K562 (cell line): ENCODE measurements around the gene LMOD1. TPM values are rescaled to one million over a fixed set of nuclear protein-coding genes. Genes with fewer than 3 reads are reported as not detected.

Experiments
- ATAC-seq: fragments of 200-7000 bp; cut with Tn5 transposase; 3 replicates; pipeline ENCODE4 v1.9.1; 2020; ENCODE audit warnings: moderate library complexity
- BruUV-seq: library from RNA; stranded (reverse); fragments of 400-500 nt; replicated peaks from 2 replicates; lab custom pipeline; 2021; lab: Mats Ljungman, UMichigan
- CTCF ChIA-PET: fragments of 300-600 bp; formaldehyde crosslinking; extraction: SDS; loops from one replicate; lab custom pipeline; 2021; ENCODE audit warnings: low intra/inter-chr PET ratio; lab: Yijun Ruan, JAX
- POLR2A ChIA-PET: fragments of 300-600, 350-650 bp; sonication (Branson Sonifier 250); formaldehyde crosslinking; extraction: SDS; loops from one replicate; lab custom pipeline; 2021; ENCODE audit warnings: antibody characterized with exemption, inconsistent platforms; lab: Yijun Ruan, JAX
- DNase-seq, 4 experiments: peaks; one replicate each; pipeline versions ENCODE4 v3.0.0 to v3.0.0-alpha.2; 2011 to 2018; ENCODE audit warnings: low spot score in 3 of 4, mixed read lengths in 3 of 4; ENCODE audit errors: extremely low read depth in 1 of 4
- FAIRE-seq: peaks from 2 replicates; lab custom pipeline; 2011; peaks lifted over from hg19 to GRCh38; lab: Jason Lieb, UNC
- H2AFZ ChIP-seq: 2 replicates; pipeline ENCODE4 v1.6.0; 2011; ENCODE audit warnings: low read depth, low read length, control low read depth, inconsistent platforms
- H3K27ac ChIP-seq: fragments of 200-600 bp; 3 replicates; pipeline ENCODE4 v1.8.0; 2011; ENCODE audit warnings: low read depth, mild to moderate bottlenecking, control low read depth, inconsistent platforms, low read length, moderate library complexity, mixed read lengths; ENCODE audit errors: extremely low read depth
- H3K27me3 ChIP-seq, 2 experiments: fragments of 300-600 bp in 1 of 2; 2 replicates in 1 of 2; 3 replicates in 1 of 2; pipeline versions ENCODE4 v1.6.0 to v1.8.0; 2011; ENCODE audit warnings: inconsistent platforms in 2 of 2, low read length in 2 of 2, mild to moderate bottlenecking in 1 of 2, mixed read lengths in 1 of 2, moderate library complexity in 1 of 2; ENCODE audit not compliant: control insufficient read depth in 2 of 2, insufficient read depth in 2 of 2
- H3K36me3 ChIP-seq: fragments of 300-600 bp; 3 replicates; pipeline ENCODE4 v1.8.0; 2011; ENCODE audit warnings: mild to moderate bottlenecking, low read length, inconsistent platforms; ENCODE audit not compliant: control insufficient read depth, insufficient read depth
- H3K4me1 ChIP-seq, 2 experiments: fragments of 200-600 bp in 1 of 2; replicated peaks in 1 of 2; 2 replicates in 1 of 2; 3 replicates in 1 of 2; pipeline versions ENCODE4 v1.5.1 to v1.8.0; 2011; ENCODE audit warnings: inconsistent platforms in 2 of 2, low read length in 2 of 2, mild to moderate bottlenecking in 1 of 2, mixed read lengths in 1 of 2, moderate library complexity in 1 of 2; ENCODE audit not compliant: control insufficient read depth in 2 of 2, insufficient read depth in 2 of 2
- H3K4me2 ChIP-seq: 2 replicates; pipeline ENCODE4 v1.6.1; 2011; ENCODE audit warnings: low read length, control low read depth, inconsistent platforms, mixed read lengths; ENCODE audit not compliant: insufficient read depth
- H3K4me3 ChIP-seq: fragments of 200-600 bp; sonication (generic), shearing (Covaris generic); 2 replicates; pipeline ENCODE4 v1.5.1; 2016; ENCODE audit warnings: control low read depth, inconsistent platforms
- H3K79me2 ChIP-seq: fragments of 200-600 bp; 3 replicates; pipeline ENCODE4 v1.8.0; 2011; ENCODE audit warnings: low read length, inconsistent platforms; ENCODE audit not compliant: control insufficient read depth, insufficient read depth
- H3K9ac ChIP-seq, 2 experiments: 2 replicates each; pipeline versions ENCODE4 v1.6.0 to v1.6.1; 2011; ENCODE audit warnings: low read depth in 2 of 2, low read length in 2 of 2, control low read depth in 1 of 2, inconsistent platforms in 1 of 2, mild to moderate bottlenecking in 1 of 2, mixed read lengths in 1 of 2; ENCODE audit not compliant: insufficient read depth in 1 of 2
- H3K9me1 ChIP-seq: one replicate; pipeline ENCODE4 v1.6.0; 2011; ENCODE audit warnings: inconsistent platforms, mild to moderate bottlenecking, low read length, moderate library complexity; ENCODE audit not compliant: control insufficient read depth, insufficient read depth
- H3K9me3 ChIP-seq: replicated peaks from 2 replicates; pipeline ENCODE4 v1.5.1; 2011; ENCODE audit warnings: low read depth, low read length, inconsistent platforms; ENCODE audit not compliant: control insufficient read depth, insufficient read depth
- H4K20me1 ChIP-seq: replicated peaks from 2 replicates; pipeline ENCODE4 v1.6.1; 2011; ENCODE audit warnings: low read length, inconsistent platforms, mixed read lengths; ENCODE audit not compliant: control insufficient read depth, insufficient read depth
- BACH1 ChIP-seq: fragments of 200-800 bp; sonication (Bioruptor generic); IDR thresholded peaks from 2 replicates; pipeline ENCODE4 v1.6.1; 2016; ENCODE audit warnings: missing genetic modification characterization, missing compliant biosample characterization
- DNMT1 ChIP-seq: fragments of 450-650 bp; IDR thresholded peaks from 2 replicates; pipeline ENCODE4 v1.6.1; 2016; ENCODE audit warnings: antibody characterized with exemption, mild to moderate bottlenecking
- HDAC8 ChIP-seq: fragments of 450-650 bp; IDR thresholded peaks from 2 replicates; pipeline ENCODE4 v1.6.1; 2016; ENCODE audit warnings: mild to moderate bottlenecking, missing genetic modification characterization, moderate library complexity, missing compliant biosample characterization
- HINFP ChIP-seq: fragments of 450-650 bp; conservative IDR thresholded peaks from 2 replicates; pipeline ENCODE4 v1.6.1; 2016; ENCODE audit warnings: missing genetic modification characterization, low read depth, mild to moderate bottlenecking, control low read depth, missing compliant biosample characterization
- HIVEP1 ChIP-seq: fragments of 250-450 bp; sonication (Bioruptor Pico); IDR thresholded peaks from 2 replicates; pipeline ENCODE4 v1.4.0; 2020; ENCODE audit warnings: mild to moderate bottlenecking
- HNRNPUL1 ChIP-seq: fragments of 200-400 bp; formaldehyde crosslinking; IDR thresholded peaks from 2 replicates; pipeline ENCODE4 v1.6.1; 2017; ENCODE audit warnings: low read length
- JUNB ChIP-seq: fragments of 450-650 bp; formaldehyde crosslinking; conservative IDR thresholded peaks from 2 replicates; pipeline ENCODE4 v1.4.0; 2020; ENCODE audit warnings: mild to moderate bottlenecking
- MXI1 ChIP-seq: IDR thresholded peaks from 2 replicates; pipeline ENCODE4 v1.6.1; 2011; ENCODE audit warnings: low read depth, mild to moderate bottlenecking, improper control_type of control experiment, low read length
- RB1 ChIP-seq: fragments of 450-650 bp; IDR thresholded peaks from 2 replicates; pipeline ENCODE4 v1.6.1; 2017; ENCODE audit warnings: low read depth, mild to moderate bottlenecking
- RBM22 ChIP-seq: fragments of 200-400 bp; formaldehyde crosslinking; IDR thresholded peaks from 2 replicates; pipeline ENCODE4 v1.6.1; 2018; ENCODE audit warnings: low read length, low read depth; ENCODE audit not compliant: poor library complexity, severe bottlenecking
- SFPQ ChIP-seq: fragments of 200-400 bp; formaldehyde crosslinking; IDR thresholded peaks from 2 replicates; pipeline ENCODE4 v1.6.1; 2017; ENCODE audit warnings: mild to moderate bottlenecking, low read depth, low read length, moderate library complexity
- SNRNP70 ChIP-seq: fragments of 200-400 bp; formaldehyde crosslinking; optimal IDR thresholded peaks from 2 replicates; pipeline ENCODE3; 2017; ENCODE audit warnings: low read depth, low read length
- TEAD1 ChIP-seq, 2 experiments: fragments of 450-650 bp in 1 of 2; sonication (generic) in 1 of 2; formaldehyde crosslinking; IDR thresholded peaks; 2 replicates each; pipeline versions ENCODE4 v1.4.0 to v1.8.0; 2020 to 2022; ENCODE audit warnings: mild to moderate bottlenecking in 2 of 2, missing genetic modification reagents in 1 of 2
- YY1 ChIP-seq, 3 experiments: IDR thresholded peaks; 2 replicates each; pipeline ENCODE4 v1.6.1; 2011; ENCODE audit warnings: low read length in 2 of 3, mild to moderate bottlenecking in 2 of 3, moderate library complexity in 2 of 3, borderline replicate concordance in 1 of 3, control low read depth in 1 of 3, low read depth in 1 of 3; ENCODE audit not compliant: insufficient read depth in 3 of 3, insufficient replicate concordance in 2 of 3, control insufficient read depth in 1 of 3, insufficient read length in 1 of 3; ENCODE audit errors: extremely low read depth in 1 of 3
- ZFX ChIP-seq: sonication (generic); formaldehyde crosslinking; IDR thresholded peaks from 2 replicates; pipeline ENCODE4 v1.8.0; 2022; ENCODE audit warnings: mild to moderate bottlenecking, missing genetic modification reagents, moderate library complexity
- ZNF740 ChIP-seq, 3 experiments: fragments of 200-800 bp in 1 of 3; sonication (Bioruptor generic) in 1 of 3; sonication (generic) in 1 of 3; formaldehyde crosslinking in 1 of 3; IDR thresholded peaks; 2 replicates each; pipeline versions ENCODE4 v1.6.1 to v1.8.0; 2016 to 2022; ENCODE audit warnings: mild to moderate bottlenecking in 2 of 3, missing compliant biosample characterization in 2 of 3, missing genetic modification characterization in 2 of 3, missing genetic modification reagents in 1 of 3
- ZNF766 ChIP-seq: fragments of 200-800 bp; sonication (Bioruptor generic); conservative IDR thresholded peaks from 2 replicates; pipeline ENCODE4 v1.6.1; 2016; ENCODE audit warnings: missing genetic modification characterization, missing compliant biosample characterization
- ZNF780A ChIP-seq: fragments of 250-450 bp; sonication (Bioruptor Pico); IDR thresholded peaks from 2 replicates; pipeline ENCODE4 v1.5.0; 2021; ENCODE audit warnings: mild to moderate bottlenecking
- WGBS: fragments of 100-300 bp; shearing (Covaris generic); methylation state at CpG from one replicate; pipeline ENCODE4 v1.1.6; 2016; ENCODE audit warnings: low coverage, mixed read lengths; ENCODE audit not compliant: insufficient coverage; ENCODE audit errors: missing lambda C conversion rate; 5-methylcytosine and 5-hydroxymethylcytosine counted together
- in situ Hi-C: fragments of 300-500 bp; cut with MboI; formaldehyde crosslinking; loops from 4 replicates; pipeline ENCODE4 v1.15.0; 2018; ENCODE audit warnings: inconsistent platforms, mixed read lengths
- intact Hi-C: fragments of 100-400 bp; cut with micrococcal nuclease; formaldehyde crosslinking; loops from 2 replicates; pipeline ENCODE4 v1.14.2; 2022
- polyA plus RNA-seq, 8 experiments: library from polyadenylated mRNA; depleted of rRNA in 4 of 8; stranded (reverse) in 5 of 8; unstranded in 3 of 8; fragments of >200 nt; fragmentation: Nextera tagmentation in 2 of 8; fragmentation: Illumina TruSeq in 1 of 8; extraction: Ambion mirVana in 2 of 8; extraction: Trizol in 1 of 8; gene quantifications; 2 replicates each; pipeline versions ENCODE4 v1.2.1 to v1.2.3, GENCODE V29; 2011 to 2014; ENCODE audit warnings: inconsistent platforms in 1 of 8, missing spikeins in 1 of 8
- total RNA-seq, 7 experiments: library from RNA; depleted of rRNA in 6 of 7; stranded (reverse); fragments of >200 nt in 6 of 7; fragmentation: Illumina TruSeq in 2 of 7; extraction: Trizol in 2 of 7; gene quantifications; 2 replicates each; pipeline versions ENCODE4 v1.2.1 to v1.2.3, GENCODE V29; 2011 to 2021; ENCODE audit warnings: low replicate concordance in 1 of 7

LMOD1 gene
- total and polyA plus RNA-seq, 9 of the 15 experiments (the other 6 are each of a cell fraction or from before 2014, with no cell fraction given) = 0.03 to 0.54 (median 0.38) TPM; not detected in 1

GRCh38 chr1:201892211-201892610, 54.1 kb downstream of the LMOD1 start:
- BruUV-seq = no TSS peak
- in situ Hi-C loops (loop anchor here (5.0 kb wide), 2 partner anchors 80 to 230 kb away; partner anchors contain the start of gene GPR37L1), intact Hi-C loops (no loop called here)
- DNase-seq (no peak), ATAC-seq (no peak), FAIRE-seq (no peak)
- Histone ChIP-seq H3K4me2 (no peak overlapping the region), H3K4me3 (no peak overlapping the region), H3K9me1 (no peaks in the 10 kb centered on the region), H4K20me1 (no peaks in the 10 kb centered on the region), H2AFZ (no peak overlapping the region), H3K9ac (no peak overlapping the region), H3K9me3 (no peaks in the 10 kb centered on the region), H3K27ac (no peak overlapping the region), H3K27me3 (0 out of 5 replicates have a peak, but pooled peaks cover 0 to 4% of the 10 kb centered on the region in 2 experiments), H3K79me2 (no peaks in the 10 kb centered on the region), H3K36me3 (no peaks in the 10 kb centered on the region), H3K4me1 (peaks cover 6 to 23% of the 10 kb centered on the region in 2 experiments; a peak in 4 of 5 replicates)
- ChIA-PET CTCF (interaction anchor here (1.0 kb wide), 1 partner anchor 72 kb away, joined by 4 read pairs; no protein-coding TSS in a partner anchor), POLR2A (interaction anchor here (1.0 to 2.7 kb wide), 6 partner anchors 9 to 115 kb away, joined by 3 to 13 read pairs (median 4); no protein-coding TSS in a partner anchor)
- WGBS = 35% methylated on average over 6 of the region's 6 CpGs
- TF ChIP-seq HDAC8 = no peak
- no peak for TF ChIP-seq SNRNP70
- TF ChIP-seq SFPQ = no peak
- TF ChIP-seq JUNB (CRISPR knock-in tag) = no peak
- no peak for TF ChIP-seq RBM22
- no peak for TF ChIP-seq TEAD1 (CRISPR knock-in tag; IDR thresholded peaks at IDR 0.05)
- no peak for TF ChIP-seq ZFX (CRISPR knock-in tag)
- TF ChIP-seq ZNF766 (CRISPR knock-in tag) = no peak
- TF ChIP-seq MXI1 = no peak
- no peak for TF ChIP-seq BACH1 (tag)
- no peak for TF ChIP-seq DNMT1
- no peak for TF ChIP-seq ZNF740 (CRISPR knock-in tag; IDR thresholded peaks at IDR 0.05)
- no peak for TF ChIP-seq ZNF740 (tag; IDR thresholded peaks at IDR 0.05)
- TF ChIP-seq HNRNPUL1 = no peak
- no peak for TF ChIP-seq ZNF780A (CRISPR knock-in tag)
- TF ChIP-seq HIVEP1 (CRISPR knock-in tag) = no peak
- no peak for TF ChIP-seq HINFP
- TF ChIP-seq YY1 (IDR thresholded peaks at IDR 0.05; ENCODE audit: borderline replicate concordance in 1 of 3, control insufficient read depth in 1 of 3, extremely low read depth in 1 of 3, insufficient read depth in 3 of 3, insufficient read length in 1 of 3, insufficient replicate concordance in 2 of 3, low read depth in 1 of 3, low read length in 2 of 3) = no peak
- no peak for TF ChIP-seq RB1
